HG02763 (cell line): Measurements from ENCODE around the gene PF4V1.

Source experiments
- ATAC-seq: cut with Tn5 transposase; IDR thresholded peaks from one replicate; pipeline ENCODE4 v1.9.1; 2021; ENCODE audit warnings: mild to moderate bottlenecking, moderate library complexity; ENCODE audit not compliant: unreplicated experiment

Gene PF4V1, protein sequence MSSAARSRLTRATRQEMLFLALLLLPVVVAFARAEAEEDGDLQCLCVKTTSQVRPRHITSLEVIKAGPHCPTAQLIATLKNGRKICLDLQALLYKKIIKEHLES

DNA sequence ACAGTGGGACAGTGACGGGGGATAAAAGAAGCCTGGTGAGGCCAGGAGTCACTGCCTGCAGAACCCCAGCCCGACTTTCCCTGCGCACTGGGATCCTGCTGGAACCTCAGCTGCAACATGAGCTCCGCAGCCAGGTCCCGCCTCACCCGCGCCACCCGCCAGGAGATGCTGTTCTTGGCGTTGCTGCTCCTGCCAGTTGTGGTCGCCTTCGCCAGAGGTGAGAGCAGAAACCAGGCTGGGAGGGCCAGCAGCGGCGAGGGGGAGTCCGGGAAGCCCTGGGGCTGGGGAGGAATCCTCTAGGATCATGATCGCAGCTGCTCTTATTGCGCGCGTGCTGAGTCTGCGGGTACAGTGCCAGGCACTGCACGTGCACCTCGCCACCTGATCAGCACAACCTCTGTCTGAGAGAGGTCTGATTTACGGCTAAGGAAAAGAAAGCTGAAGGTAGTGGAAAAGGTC, at the start of gene PF4V1:
Gene PF4V1 (plus strand): TSS at position 51 of the 459 bp plus-strand sequence. CDS start 67 bp downstream, at position 118.
- no peak for ATAC-seq

DNA sequence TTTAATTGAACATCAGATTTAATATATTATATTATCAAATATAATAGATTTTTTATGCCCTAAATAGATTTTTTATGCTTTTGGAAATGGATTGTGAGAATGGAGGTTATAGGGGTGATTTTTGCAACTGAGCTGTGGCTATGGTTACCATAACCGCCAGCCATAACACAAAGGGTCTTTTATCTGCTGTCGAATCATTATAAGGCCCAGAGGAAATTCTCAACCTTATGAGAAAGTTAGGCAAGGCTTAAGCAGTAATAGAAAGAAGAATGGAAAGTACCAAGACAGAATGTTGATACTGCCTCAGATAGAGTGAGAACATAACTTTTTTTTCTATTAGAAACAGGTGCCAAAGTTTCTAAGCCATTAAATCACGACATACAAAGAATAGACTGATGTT, 42.9 kb upstream of the PF4V1 start:
- no peak for ATAC-seq

DNA sequence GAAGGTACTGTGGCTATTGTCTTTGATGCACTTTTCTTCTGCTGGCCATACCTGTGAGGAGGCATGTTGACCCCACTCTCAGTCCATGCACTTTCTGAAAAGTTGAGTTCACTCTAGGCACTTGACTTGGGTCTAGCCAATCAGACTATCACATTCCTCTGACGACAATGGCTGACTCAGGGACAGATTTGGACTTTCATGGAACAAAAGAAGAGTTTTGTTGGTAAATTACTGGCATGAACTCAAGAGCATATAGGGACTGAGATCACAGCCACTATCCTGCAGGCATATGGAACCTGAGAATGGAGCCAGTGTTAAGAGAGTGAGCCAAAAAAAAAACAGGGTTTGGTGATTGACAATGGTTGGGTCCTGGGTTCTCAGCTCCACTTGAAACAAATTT, 41.3 kb upstream of the PF4V1 start:
- no peak for ATAC-seq

DNA sequence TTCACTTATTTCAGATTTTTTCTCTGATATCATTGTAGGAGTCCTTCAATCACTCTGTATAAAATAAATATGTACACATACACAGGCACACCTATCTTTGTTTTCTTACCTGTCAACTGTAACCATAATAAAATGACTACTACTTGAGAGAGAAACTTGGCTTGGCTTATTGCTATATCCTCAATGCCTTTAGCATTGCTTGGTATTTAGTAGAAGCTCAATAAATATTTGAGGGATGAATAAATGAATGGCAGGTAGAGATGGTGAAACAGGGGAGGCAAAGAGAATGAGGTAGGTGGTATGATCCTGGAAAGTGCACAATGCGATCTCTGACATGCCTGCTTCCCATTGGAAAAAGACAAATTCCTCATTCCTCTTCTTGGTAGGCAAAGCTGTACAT, 38.4 kb upstream of the PF4V1 start:
- ATAC-seq = no peak

DNA sequence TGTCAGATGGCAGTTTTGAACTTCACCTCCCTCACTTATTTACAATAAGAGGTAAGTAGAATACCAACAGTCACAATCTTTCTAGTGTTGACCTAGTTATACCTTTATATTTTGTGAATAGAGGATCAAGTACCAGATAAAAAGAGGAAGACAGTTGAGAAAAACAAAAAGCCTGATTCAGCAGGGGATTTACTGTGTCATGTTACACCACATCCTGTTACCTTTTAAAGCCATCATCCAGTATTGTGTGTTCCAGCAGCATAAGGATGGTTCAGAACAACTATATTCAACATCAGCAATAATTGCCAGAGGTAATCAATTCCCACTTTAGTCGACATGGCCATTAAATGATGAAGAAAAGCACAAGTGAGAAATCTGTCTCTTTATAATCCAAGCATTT, 38.0 kb upstream of the PF4V1 start:
- no peak for ATAC-seq

DNA sequence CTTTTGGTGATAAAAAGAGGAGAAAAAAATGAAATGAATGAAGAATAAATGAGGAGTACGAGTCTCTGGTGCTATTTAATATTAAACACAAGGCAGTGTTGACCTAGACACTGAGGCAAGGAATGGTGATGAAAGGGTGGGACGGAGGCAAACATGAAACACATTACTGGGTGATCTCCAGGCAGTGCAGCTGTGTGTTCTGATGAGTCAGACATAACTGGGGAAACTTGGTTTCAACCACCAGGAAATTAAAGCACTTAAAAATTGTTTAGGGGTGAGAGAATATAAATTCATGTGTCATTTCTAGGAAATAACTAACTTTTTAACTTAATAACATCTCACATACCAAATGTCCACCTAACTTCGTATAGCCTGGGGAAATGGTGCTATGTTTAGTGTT, 36.3 kb upstream of the PF4V1 start:
- ATAC-seq = no peak

DNA sequence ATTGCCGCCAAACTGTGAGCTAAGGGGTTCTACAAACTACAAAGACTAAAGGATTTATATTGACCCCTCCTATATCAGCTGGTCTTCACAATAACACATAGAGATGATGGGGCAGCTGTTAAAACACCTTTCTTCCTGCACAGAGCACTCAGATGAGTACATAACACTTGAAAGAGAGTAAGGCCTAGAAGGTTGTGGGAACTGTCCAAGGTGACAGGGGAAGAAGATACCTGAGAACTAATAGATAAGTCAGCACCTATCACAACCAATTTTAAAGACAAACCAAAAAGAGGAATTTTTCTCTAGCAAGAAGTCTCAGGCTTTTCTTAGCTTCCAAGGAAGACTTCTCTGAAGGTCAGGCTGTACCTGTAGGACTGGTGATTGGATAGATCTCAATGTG, 35.8 kb upstream of the PF4V1 start:
- ATAC-seq = no peak

DNA sequence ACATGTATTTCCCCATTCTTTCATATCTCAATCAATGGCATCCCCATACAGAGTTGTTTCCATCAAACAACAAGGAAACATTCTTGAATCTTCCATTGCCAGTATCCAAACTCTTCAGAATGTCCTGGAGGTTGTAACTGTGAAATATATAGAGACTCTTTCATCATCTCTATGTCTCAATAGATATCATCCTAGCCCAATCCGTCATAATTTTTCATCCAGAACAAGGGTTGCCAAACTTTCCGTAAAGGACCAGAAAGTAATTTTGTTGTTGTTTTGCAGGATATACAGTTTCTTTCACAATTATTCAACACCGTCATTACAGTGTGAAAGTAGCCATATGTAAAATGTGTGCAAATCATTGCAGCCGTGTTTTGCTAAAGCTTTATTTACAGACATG, 31.8 kb upstream of the PF4V1 start:
- no peak for ATAC-seq

DNA sequence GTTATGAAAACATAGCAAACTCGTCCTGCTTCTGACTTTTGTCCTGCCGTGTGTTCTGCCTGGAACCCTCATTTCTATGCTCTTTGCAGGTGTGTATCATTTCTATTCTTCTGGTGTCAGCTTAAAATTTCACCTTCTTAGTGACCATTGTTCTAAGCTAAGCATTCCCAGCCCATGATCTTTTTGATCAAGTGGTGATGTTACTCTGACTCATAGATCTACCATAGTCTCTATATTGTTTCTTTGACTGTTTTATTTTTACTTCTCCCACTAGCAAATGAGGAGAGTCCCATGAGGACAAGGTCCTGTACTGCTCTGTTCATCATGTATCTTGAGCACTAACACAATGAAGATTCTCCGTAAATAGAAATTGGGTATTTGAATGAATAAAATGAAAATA, 30.7 kb upstream of the PF4V1 start:
- ATAC-seq = no peak

DNA sequence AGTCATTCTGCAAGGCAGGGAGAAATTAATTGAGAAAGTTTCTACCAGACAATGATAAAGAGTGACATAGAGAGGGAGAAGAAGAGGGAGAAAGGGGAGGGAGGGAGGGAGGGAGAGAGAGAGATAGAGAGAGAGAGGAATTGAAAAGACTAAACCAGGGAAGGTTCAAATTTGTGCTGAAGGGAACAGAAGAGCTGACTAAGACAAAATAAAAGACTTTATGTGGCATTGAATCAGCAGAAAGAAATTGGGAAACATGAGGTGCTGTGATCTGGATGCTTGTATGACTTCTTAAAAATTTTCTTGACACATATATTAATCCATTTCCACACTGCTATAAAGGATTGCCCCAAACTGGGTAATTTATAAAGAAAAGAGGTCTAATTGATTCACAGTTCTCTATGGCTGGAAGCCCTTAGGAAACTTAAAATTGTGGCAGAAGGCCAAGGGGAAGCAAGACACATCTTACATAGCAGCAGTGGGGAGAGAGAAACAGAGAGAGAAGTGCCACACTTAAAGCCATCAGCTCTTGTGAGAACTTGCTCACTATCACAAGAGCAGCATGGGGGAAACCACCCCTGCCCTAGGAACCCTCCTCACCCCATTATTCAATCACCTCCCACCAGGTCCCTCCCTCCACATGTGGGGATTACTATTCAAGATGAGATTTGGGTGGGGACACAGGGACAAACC, 30.1 kb upstream of the PF4V1 start:
- no peak for ATAC-seq

DNA sequence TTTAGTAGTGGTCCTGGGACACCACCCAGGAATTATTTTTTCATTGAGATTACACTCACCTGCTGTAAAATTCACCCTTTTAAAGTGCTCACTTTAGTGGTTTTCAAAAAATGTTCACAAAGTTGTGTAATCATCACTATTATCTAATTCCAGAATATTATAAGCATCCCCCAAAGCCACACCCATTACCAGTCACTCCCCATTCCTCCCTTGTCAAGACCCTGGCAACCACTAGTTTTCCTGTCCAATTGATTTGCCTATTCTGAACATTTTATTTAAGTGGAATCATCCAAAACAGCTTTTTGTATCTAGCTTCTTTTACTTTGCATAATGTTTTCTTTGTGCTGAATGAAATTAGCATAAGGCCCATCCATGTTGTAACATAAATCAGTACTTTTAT, 29.3 kb upstream of the PF4V1 start:
- ATAC-seq = no peak

DNA sequence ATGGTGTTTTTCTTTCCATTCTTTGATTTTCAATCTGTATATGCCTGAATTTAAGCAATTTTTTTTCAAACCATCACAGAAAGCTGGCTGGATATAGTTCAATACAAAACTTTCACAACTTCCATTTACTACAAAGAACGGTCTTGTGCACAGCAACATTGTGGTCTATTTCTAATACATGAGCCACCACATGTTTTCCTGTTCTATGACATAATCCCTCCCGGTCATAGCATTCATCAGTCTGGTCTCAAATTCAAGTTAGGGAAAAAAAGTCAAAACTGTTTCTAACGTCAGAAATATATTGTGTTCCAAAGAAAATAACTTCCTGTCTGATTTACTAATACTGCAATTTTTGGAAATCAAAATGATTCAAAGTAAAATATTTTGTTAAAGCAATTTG, 24.1 kb upstream of the PF4V1 start:
- ATAC-seq = no peak

DNA sequence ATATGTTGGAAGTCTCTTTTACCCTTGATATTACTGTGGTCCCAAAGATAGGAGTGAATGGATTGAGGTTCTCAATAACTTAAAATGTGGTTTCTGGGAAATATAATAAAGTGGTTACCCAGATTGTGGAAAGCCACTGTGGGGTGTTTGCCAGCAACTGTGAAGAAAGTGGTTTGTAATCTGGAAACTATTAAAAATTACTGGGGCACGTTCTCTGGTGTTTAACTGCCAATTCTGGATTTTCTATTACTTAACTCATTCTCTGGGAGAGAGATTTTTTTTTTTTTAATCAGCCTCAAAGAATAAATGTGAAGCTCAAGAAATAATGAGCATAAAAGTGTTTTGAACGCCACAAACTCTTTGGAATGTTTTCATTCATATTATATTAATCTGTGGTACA, 21.5 kb upstream of the PF4V1 start:
- ATAC-seq = no peak

DNA sequence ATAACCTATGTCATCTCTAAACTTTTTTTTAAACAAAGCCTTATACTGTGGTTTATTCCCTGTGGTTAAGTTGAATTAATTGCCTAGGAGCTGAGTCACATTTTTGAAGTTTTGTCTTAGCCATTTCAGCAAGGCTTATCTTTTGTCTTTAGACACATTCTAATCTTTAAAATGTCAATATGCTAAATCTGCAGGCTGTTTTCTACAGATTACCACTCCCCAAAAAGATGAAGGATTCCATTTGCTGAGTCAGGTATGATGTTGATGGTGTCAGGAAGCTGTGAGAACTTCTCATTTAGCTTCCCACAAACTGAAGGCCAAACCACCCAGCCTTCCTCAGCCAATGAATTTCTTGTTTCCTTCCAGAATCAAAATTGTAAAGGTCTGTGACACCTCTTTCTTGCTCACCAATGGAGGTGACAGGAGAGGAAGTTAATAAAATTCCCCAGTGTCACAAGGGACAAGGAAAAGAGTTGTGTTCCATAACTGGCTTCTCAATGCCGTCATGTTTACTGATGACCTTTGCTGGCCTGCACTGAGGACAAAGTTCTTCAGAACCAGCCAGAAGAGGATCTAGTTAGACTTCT, 20.4 kb upstream of the PF4V1 start:
- ATAC-seq = no peak

DNA sequence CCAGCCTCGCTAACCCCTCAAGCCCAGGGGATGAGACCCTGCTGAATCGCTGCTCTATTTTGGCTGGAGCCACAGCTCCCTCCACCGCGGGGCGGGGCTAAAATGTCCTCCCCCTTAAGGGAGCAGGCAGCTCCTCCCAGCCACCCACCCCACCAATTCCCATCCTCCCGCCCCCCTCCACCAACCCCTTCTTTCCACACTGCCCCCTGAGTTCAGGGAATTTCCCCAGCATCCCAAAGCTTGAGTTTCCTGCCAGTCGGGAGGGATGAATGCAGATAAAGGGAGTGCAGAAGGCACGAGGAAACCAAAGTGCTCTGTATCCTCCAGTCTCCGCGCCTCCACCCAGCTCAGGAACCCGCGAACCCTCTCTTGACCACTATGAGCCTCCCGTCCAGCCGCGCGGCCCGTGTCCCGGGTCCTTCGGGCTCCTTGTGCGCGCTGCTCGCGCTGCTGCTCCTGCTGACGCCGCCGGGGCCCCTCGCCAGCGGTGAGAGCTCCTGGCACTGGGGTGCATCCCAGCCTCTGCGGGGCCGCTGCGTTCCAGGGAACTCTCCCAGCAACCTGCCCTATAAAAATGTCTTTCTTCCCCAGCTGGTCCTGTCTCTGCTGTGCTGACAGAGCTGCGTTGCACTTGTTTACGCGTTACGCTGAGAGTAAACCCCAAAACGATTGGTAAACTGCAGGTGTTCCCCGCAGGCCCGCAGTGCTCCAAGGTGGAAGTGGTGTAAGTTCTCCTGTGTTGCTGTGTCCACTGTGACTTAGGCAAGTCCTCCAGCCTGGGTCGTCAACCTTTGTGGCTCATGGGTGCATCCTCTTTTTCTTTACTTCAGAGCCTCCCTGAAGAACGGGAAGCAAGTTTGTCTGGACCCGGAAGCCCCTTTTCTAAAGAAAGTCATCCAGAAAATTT, 16.5 kb upstream of the PF4V1 start, which contains the start of gene CXCL6:
Gene CXCL6 (plus strand): TSS at position 306 of the 907 bp plus-strand sequence. CDS start 73 bp downstream, at position 379.
- ATAC-seq = no peak

DNA sequence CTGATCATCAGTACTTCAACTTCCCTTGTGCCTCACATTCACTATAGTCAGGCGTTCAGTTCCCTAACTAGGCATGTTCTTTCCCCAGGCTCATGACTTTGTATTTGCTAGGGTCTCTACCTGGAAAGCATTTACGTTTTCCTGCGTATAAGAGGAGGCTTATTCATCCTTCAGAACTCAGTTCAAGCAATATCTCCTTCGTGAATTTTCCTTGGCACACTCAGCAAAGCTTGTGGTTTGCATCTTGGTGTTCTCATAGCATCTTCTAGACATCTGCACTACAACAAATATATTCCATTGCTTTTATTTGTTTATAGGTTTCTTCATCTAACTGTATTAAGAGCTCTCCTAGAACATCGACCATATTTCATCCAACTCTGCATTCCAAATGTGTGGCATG, 14.0 kb upstream of the PF4V1 start:
- no peak for ATAC-seq

DNA sequence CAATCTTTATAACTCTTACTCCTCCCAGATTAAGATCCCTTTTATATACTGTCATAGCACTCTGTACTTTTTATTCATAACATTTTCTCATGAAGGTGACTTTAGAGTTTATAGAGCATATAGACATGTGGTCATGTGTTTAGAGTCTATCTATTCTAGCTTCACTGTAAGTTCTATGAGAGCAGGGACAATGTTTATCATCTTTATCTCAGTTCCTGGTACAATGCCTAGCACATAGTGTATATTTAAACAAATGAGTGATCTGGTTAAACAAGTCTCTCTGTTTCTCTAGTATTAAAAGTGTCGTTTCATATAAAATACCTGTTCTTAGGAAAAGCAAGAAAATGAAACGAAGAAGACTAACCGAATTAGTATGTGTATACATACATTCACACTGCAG, 13.4 kb upstream of the PF4V1 start:
- ATAC-seq = no peak

DNA sequence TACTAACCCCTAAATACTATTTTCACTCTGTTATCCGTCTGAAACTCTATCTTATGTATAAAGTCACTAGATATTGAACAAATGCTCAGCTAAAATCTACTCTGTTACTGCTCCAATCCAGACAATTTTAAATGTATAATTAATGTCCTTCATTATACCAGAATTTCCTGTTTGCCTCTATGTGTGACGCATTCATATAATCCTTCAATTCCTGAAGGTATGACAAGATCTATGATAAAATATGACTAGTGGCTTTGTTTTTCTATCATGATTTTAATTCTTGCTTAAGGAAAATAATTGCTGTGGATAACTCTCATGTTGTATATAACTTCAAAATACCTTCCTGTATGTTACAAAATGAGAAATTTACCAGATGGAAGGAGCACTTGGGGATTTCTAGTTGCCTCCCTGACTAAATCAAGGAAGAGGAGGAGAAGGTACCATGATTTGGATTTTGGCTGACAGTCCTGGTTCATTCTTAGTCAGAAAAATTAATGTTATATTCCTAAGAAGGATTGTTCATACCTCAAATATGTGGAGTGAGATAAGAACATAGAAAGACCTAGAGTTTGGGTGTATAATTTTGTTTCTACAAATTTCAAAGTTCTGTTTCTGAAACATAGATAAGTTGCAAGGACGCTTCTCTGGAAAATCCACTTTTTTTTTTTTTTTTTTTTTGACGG, 11.7 kb upstream of the PF4V1 start:
- ATAC-seq = no peak

DNA sequence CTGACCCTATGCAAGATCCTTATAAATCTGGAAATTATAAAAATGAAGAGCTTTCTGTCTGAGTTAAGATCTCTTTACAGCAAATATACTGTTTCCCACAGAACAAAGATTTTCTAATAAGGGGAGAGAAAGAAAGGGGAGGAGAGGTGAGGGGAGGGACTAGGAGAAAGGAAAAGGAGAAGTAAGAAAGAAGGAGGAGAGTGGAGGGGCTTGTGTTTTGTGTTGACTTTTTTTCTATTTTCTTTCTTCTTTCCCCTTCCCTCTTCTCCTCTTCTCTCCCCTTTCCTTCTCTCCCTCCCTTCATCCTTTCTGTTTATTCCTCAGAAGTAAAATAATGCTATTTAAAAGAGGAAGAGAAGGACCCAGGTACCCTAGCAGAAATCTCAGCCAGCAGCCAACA, 10.4 kb upstream of the PF4V1 start:
- no peak for ATAC-seq

DNA sequence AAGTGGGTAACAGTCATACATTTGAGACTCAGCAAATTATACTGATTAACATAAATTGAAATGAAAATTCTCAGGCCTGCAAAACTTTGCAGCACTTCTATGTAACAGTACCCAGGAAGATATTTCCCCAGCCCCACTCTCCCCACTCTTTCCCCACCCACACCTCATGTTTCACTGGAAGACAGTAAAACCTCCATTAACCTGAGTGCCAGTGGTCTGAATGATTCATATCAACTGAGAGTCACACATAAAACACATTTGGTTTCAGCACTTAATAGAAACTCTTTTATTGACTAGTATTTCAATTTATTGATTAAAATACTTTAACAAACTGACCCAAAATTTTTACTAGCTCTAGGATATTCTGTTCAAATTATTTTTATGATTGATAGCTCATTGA, 9.7 kb upstream of the PF4V1 start:
- no peak for ATAC-seq

DNA sequence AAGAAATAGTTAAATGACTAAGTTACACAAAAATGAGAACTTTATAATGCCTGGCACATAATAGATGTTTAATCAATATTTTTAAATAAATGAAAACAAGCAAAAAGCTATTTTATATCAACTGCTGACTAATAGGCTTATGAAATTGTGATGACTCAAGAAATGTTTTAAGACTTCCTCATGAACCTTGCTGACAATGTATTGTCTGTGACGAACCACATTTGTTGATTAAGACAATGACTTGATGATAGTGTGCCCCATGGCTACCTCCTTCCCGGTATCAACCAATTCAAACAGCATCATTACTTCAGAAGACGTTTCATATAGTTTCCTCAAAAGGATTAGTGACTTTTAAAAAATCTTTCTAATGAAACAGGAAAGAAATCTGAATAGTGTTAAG, 8.8 kb upstream of the PF4V1 start:
- no peak for ATAC-seq
